ENCODE measurements around the gene DTHD1. TPM values are rescaled to one million over a fixed set of nuclear protein-coding genes. Genes with fewer than 3 reads are reported as not detected.

Gene DTHD1
- total RNA-seq, 1 experiment from 2014 or later, result not detected

GRCh38 chr4:36269533-36270173, 11.8 kb upstream of the DTHD1 start:
- DNase-seq (ENCODE audit: low read depth), result no peak

- DNase-seq (ENCODE audit: low read depth), result no peak
Measured at GRCh38 chr4:36273276-36273675, 8.1 kb upstream of the DTHD1 start.

GRCh38 chr4:36274158-36274557, 7.3 kb upstream of the DTHD1 start:
- DNase-seq (ENCODE audit: low read depth), result no peak

GRCh38 chr4:36277533-36277932, 3.9 kb upstream of the DTHD1 start:
- DNase-seq (ENCODE audit: low read depth), result no peak

DNA sequence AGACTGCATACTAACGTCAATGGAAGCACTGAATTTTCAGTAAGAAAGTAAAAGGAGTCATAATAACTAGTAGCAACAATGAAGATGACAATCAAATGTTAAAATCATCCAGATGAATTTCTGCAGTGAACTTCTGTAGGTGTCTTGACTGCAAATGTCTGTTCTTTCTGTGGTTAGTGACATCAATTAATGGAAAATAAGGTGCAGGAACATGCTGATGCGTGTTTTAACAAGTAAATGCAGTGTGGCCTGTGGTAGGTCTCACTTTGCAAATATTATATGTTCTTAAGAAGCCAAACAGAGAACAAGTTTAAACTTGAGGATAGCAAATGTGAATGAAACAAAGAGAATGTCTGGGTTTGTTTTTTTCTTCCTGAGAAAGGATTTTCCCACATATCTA, 2.6 kb upstream of the DTHD1 start:
- DNase-seq (ENCODE audit: low read depth), result no peak

- DNase-seq (ENCODE audit: low read depth), result no peak
Measured at GRCh38 chr4:36280555-36280954, 861 bp upstream of the DTHD1 start.

DNA sequence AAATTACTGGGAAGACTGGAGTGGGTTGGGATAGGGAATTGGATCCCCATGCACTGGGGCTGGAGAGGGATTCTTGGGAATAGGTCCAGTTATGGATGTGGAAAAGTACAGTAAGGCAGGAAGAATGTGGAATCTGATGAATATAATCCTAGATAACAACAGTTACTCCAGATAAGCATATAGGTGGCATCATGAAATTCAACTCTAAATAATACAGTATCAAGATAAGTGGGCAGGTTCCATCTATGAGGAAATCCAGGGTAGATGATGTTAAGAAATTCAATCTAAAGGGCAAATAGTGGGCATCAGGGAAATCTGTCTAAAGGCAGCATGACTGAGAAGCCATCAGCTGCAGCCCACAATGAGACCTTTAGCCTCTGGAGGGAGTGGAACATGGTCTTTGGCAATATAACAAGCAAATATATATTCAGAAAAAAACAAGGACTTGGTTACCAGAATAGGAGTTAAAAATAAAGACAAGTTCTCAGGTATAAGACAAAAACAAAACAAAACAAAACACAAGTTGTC, 1.2 kb downstream of the DTHD1 start:
- no peak for DNase-seq (ENCODE audit: low read depth)

- DNase-seq (ENCODE audit: low read depth), result no peak
Measured at GRCh38 chr4:36283912-36284465, 2.6 kb downstream of the DTHD1 start.

GRCh38 chr4:36285784-36286480, 4.5 kb downstream of the DTHD1 start:
- DNase-seq (ENCODE audit: low read depth), result no peak

- no peak for DNase-seq (ENCODE audit: low read depth)
Measured at GRCh38 chr4:36286481-36286871, 5.1 kb downstream of the DTHD1 start.

DNA sequence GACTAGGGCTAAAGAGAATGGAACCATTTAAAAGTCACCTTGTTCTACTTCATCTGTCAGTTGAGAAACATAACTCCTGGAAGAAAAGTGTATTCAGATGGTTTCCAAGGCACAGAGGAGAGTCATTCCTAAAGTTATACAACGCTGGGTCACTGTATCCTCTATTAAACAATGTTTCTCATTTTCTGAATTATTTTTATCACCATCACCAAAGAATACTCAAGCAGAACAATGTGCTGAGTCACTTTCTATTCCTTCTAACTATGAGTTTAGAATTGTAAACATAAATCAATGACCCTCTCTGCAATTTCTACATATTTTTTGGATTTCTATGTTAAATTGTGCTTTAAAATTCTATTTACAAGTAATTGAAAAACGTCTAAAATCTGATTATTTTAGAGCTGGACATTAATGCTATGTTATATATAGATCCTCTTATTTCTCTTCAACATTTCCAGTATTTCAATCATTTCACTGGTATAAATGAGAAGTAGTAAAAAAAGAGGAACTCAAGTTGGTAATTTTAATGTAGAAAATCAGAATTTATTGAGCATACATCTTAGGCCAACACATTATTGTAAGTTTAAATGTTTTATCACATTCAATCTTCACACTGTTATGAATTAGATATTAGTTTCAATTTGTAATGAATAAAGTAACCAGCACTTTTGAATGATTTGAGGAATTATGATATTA, 7.5 kb downstream of the DTHD1 start:
- DNase-seq (ENCODE audit: low read depth), result no peak

DNA sequence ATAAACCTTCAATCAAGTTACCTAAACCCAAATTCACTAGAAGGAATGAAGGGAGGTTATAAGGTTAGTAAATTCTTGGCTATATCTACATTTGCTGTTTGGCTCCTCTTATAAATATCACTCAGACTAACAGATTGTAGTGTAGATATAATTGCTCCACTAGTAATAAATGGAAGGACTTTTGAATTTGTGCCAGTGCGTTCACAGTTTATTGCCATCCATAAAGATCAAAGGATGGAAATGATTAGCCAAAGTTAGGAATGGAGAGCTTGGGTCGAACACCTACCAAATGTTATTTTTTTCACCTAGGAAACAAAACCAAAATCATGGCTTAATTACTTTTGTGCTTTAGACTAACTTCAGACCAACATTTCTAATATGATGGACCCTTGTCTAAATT, 9.2 kb downstream of the DTHD1 start:
- no peak for DNase-seq (ENCODE audit: low read depth)

DNA sequence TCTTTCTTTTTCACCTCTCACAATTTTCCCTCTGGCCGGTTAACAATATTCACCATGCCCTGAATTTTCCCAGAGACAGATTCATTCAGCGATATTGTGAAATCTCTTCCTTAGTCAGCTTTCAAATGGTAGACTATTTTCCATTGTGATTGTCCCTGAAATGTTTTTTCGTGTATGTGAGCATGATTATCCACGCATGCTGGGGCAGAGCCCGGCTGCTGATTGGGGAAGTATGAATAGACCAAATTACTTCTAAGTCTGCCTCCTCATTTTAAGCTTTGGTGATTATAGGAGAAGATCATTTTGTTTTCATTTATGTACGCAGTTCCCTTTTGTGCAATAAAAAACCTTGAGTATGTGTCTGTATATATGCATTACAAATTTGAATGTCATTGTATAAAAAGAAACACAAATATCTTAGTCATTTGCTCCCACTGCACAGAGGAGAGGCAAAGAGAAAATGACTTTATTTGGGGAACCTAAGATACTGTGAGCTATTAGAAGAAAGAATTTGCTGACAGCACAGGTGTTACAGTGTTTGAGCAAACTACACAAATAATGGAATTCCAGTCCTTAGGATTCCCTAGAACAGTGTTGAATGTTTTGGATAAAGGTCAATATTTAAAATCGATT, 11.3 kb downstream of the DTHD1 start:
- DNase-seq (ENCODE audit: low read depth), result no peak

GRCh38 chr4:36301127-36301526, 19.7 kb downstream of the DTHD1 start:
- DNase-seq (ENCODE audit: low read depth), result no peak

DNA sequence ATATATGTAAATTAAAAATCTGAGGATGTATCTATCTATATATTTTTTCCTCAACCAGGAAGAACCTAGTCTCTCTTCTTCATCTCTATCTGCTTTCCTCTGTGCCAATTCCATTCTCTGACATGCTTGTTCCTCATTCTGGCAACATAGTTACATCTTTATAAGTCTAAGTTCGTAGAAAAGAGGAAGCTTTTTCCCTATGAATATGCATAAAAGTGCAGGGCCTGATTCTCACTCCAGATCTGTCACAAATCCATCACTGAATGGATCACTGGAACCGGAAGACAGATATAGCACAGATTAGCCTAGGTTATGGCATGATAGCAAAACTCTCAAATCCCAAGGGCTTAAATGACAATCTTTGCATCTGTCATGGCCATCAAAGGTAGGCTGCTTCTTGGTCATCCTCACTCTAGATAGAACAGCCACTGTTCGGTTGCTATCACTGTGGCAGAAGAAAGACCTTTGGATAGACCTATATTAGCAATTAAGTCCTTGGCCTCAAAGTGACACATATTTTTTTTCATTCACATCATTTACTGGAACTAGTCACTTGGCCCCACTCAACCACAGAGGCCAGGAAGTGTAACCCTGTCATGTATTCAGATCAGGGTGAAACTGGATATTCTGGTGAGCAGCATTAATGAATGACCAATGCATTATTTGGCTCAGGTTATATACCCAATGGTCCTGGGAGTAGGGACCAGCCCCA, 22.2 kb downstream of the DTHD1 start:
- no peak for DNase-seq (ENCODE audit: low read depth)

- no peak for DNase-seq (ENCODE audit: low read depth)
Measured at GRCh38 chr4:36304138-36304681, 22.8 kb downstream of the DTHD1 start.

DNA sequence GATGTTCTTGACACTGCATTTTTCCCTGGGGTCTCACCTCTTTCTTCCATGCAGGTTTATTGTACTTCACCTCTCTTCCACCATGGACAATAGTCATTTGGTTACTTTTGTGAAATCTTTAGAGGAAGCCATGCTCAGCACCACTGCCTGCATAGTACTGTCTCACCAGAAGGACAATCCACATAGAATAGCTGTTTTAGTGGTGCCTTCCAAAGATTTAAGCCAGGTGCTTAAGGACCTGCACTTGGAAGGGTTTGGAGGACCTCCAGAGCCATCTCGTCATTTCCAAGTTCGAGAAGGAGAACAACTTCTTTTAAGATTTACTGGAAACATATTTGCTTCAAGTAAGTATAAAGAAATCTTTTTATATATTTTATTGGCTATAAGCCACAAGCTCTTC, 26.7 kb downstream of the DTHD1 start:
- DNase-seq (ENCODE audit: low read depth), result no peak

DNA sequence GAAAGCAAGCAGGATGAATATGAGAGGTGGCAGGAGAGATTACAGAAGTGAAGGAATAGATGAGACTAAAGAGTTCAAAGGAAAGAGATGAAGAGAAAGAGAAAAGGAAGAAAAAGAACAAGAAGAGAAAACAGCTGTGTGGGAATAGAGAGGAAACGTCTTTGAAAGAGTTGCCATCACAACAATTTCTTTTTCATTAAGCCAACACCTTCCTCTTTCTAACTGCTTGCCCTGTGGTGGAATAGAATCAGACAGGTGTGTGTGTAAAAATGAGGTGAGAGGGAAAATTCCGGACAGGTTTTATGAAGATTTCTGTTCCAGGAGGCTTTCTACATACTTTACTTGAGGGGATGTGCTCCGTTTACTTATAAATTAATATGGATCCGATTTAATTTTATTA, 28.8 kb downstream of the DTHD1 start:
- DNase-seq (ENCODE audit: low read depth), result no peak

GRCh38 chr4:36310793-36311192, 29.4 kb downstream of the DTHD1 start:
- DNase-seq (ENCODE audit: low read depth), result no peak

GRCh38 chr4:36312511-36312910, 31.1 kb downstream of the DTHD1 start:
- DNase-seq (ENCODE audit: low read depth), result no peak

DNA sequence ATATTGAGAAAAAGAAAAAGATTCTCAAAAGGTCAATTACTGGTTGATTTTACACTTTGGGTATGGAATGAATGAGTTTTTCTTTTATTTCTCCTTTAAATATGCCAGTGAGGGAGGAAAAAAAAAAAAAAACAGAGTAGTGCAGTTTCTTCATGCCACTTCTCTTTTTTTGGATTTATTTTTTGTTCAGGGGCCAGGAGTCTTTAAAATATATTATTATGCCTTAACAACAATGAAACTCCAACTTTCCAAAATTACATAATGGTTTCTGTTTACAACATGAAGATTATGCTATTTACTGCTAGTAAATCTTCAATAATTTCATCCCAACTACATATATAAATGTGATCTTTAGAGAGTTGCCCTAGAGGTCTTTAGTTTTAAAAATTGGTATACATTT, 31.9 kb downstream of the DTHD1 start:
- no peak for DNase-seq (ENCODE audit: low read depth)
